Neural progenitor cell (in vitro differentiated cells): ENCODE data around the gene VAV2. TPM values are rescaled to one million over a fixed set of nuclear protein-coding genes. Genes with fewer than 3 reads are reported as not detected.

ENCODE experiments used
- DNase-seq: peaks from one replicate; pipeline ENCODE4 v3.0.0-alpha.2; 2016; ENCODE audit warnings: low spot score
- H2AFZ ChIP-seq: fragments of 200-600 bp; sonication (generic); replicated peaks from 2 replicates; pipeline ENCODE4 v1.6.1; 2016; ENCODE audit warnings: antibody characterized with exemption
- H3F3A ChIP-seq: fragments of 200-600 bp; sonication (generic); 2 replicates; pipeline ENCODE4 v1.6.1; 2016; ENCODE audit warnings: antibody characterized with exemption, low read depth
- H3K27ac ChIP-seq: fragments of 200-600 bp; sonication (generic); 2 replicates; pipeline ENCODE4 v1.5.1; 2016; ENCODE audit warnings: mild to moderate bottlenecking
- H3K27me3 ChIP-seq: fragments of 200-600 bp; sonication (generic); 2 replicates; pipeline ENCODE4 v1.6.1; 2016; ENCODE audit warnings: mild to moderate bottlenecking, moderate library complexity
- H3K36me3 ChIP-seq: fragments of 200-600 bp; sonication (generic); 2 replicates; pipeline ENCODE4 v1.5.1; 2016
- H3K4me1 ChIP-seq: fragments of 200-600 bp; sonication (generic); 2 replicates; pipeline ENCODE4 v1.6.1; 2016; ENCODE audit warnings: mixed run types
- H3K4me2 ChIP-seq: fragments of 200-600 bp; sonication (generic); 2 replicates; pipeline ENCODE4 v1.6.1; 2016
- H3K4me3 ChIP-seq: fragments of 200-600 bp; sonication (generic); 2 replicates; pipeline ENCODE4 v1.5.1; 2016
- H3K79me2 ChIP-seq: fragments of 200-600 bp; sonication (generic); 2 replicates; pipeline ENCODE4 v1.6.1; 2016; ENCODE audit warnings: low read depth
- H3K9ac ChIP-seq: fragments of 200-600 bp; sonication (generic); 2 replicates; pipeline ENCODE4 v1.6.1; 2016
- H3K9me3 ChIP-seq: fragments of 200-600 bp; sonication (generic); 2 replicates; pipeline ENCODE4 v1.5.1; 2016; ENCODE audit warnings: low read depth
- H4K20me1 ChIP-seq: fragments of 200-600 bp; sonication (generic); 2 replicates; pipeline ENCODE4 v1.6.1; 2016; ENCODE audit warnings: low read depth
- H3K27ac Mint-ChIP-seq: 3 replicates; pipeline ENCODE4 v1.8.0; 2021; ENCODE audit warnings: mixed read lengths
- H3K27me3 Mint-ChIP-seq: 2 replicates; pipeline ENCODE4 v1.8.0; 2022; ENCODE audit warnings: low read depth, mild to moderate bottlenecking, inconsistent platforms, moderate library complexity, mixed read lengths; ENCODE audit not compliant: insufficient read depth
- H3K36me3 Mint-ChIP-seq: 3 replicates; pipeline ENCODE4 v1.8.0; 2021; ENCODE audit warnings: mixed read lengths
- H3K4me1 Mint-ChIP-seq: 3 replicates; pipeline ENCODE4 v1.8.0; 2021; ENCODE audit warnings: mixed read lengths
- H3K4me3 Mint-ChIP-seq: 3 replicates; pipeline ENCODE4 v1.8.0; 2021; ENCODE audit warnings: mild to moderate bottlenecking, moderate library complexity, mixed read lengths
- H3K9me3 Mint-ChIP-seq: 3 replicates; pipeline ENCODE4 v1.8.0; 2020; ENCODE audit warnings: mixed read lengths
- EZH2 ChIP-seq: fragments of 200-600 bp; sonication (generic); IDR thresholded peaks from 2 replicates; pipeline ENCODE4 v1.6.1; 2017; ENCODE audit warnings: antibody characterized with exemption, mild to moderate bottlenecking, moderate library complexity
- EZH2phosphoT487 ChIP-seq: fragments of 200-600 bp; sonication (generic); IDR thresholded peaks from 2 replicates; pipeline ENCODE4 v1.6.1; 2017; ENCODE audit warnings: antibody characterized with exemption
- total RNA-seq: library from RNA; depleted of rRNA; stranded (reverse); fragments of >200 nt; gene quantifications from 2 replicates; pipeline ENCODE4 v1.2.3, GENCODE V29; 2015; ENCODE audit warnings: low replicate concordance
- TF ChIP-seq, protein P1 (sequence below): fragments of 200-600 bp; sonication (generic); IDR thresholded peaks from 2 replicates; pipeline ENCODE4 v1.5.1; 2017; ENCODE audit warnings: antibody characterized with exemption, mild to moderate bottlenecking

The VAV2 gene
- total RNA-seq, 1 donor from 2014 or later = 12.9 TPM

GRCh38 chr9:133954862-133955529, 37.1 kb downstream of the VAV2 start:
- Histone ChIP-seq H3K9me3 (no peaks in the 10 kb centered on the region), H2AFZ (no peak overlapping the region), H3F3A (peaks cover 21% of the 10 kb centered on the region), H3K27ac (no peak overlapping the region), H3K4me1 (peaks cover 36% of the 10 kb centered on the region), H3K4me3 (no peak overlapping the region), H3K27me3 (no peaks in the 10 kb centered on the region), H3K36me3 (no peaks in the 10 kb centered on the region), H3K79me2 (peaks cover 77% of the 10 kb centered on the region), H4K20me1 (peaks cover 78% of the 10 kb centered on the region), H3K4me2 (no peak overlapping the region), H3K9ac (no peak overlapping the region)
- Mint-ChIP-seq H3K4me1 (peaks cover 62% of the 10 kb centered on the region), H3K4me3 (peak overlapping the region; percentile 58), H3K9me3 (no peaks in the 10 kb centered on the region), H3K36me3 (no peaks in the 10 kb centered on the region), H3K27ac (peak overlapping the region; percentile 72), H3K27me3 (peaks cover 8% of the 10 kb centered on the region)
- DNase-seq = no peak
- TF ChIP-seq EZH2phosphoT487 = no peak
- no peak for TF ChIP-seq EZH2
- TF ChIP-seq, protein P1, sequence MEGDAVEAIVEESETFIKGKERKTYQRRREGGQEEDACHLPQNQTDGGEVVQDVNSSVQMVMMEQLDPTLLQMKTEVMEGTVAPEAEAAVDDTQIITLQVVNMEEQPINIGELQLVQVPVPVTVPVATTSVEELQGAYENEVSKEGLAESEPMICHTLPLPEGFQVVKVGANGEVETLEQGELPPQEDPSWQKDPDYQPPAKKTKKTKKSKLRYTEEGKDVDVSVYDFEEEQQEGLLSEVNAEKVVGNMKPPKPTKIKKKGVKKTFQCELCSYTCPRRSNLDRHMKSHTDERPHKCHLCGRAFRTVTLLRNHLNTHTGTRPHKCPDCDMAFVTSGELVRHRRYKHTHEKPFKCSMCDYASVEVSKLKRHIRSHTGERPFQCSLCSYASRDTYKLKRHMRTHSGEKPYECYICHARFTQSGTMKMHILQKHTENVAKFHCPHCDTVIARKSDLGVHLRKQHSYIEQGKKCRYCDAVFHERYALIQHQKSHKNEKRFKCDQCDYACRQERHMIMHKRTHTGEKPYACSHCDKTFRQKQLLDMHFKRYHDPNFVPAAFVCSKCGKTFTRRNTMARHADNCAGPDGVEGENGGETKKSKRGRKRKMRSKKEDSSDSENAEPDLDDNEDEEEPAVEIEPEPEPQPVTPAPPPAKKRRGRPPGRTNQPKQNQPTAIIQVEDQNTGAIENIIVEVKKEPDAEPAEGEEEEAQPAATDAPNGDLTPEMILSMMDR = no peak

DNA sequence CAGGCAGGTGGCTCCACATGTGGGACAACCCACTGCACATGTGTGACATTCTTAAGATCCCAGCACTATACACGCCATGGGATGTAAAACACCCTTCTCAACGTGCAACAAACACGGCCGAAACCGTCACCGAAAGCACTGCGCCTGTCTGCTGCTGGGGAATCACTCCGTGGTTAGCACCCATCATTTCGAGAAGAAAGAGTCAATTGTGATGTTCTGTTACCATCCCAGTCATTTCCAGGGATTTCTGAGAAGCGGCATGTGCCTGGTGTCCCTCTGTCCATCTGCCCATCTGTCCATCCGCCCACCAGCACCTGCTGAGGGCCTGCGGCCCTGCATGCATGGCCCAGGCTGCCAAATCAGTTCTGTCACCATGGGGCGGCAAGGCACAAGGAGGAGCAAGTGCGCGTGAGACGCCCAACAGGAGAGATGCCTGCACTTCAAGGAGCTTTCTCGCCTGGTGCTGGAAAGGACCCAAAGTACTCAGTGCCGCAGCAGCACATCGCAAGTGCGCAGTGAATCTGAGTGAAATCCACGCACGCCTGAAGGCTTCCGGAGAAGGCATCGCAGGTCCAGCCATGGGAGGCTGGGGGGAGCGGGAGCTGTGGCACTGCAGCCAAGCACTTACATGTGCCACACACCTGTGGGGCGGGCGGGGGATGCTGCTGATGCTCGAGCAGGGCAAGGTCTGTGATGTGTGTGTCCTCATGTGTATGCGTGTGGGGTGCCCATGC, 38.0 kb downstream of the VAV2 start:
- no peaks in the 10 kb centered on the region for H3K36me3 ChIP-seq
- peaks cover 17% of the 10 kb centered on the region for H3F3A ChIP-seq
- H2AFZ ChIP-seq = no peak overlapping the region
- H3K4me3 Mint-ChIP-seq = peak overlapping the region; percentile 59
- H3K27me3 ChIP-seq = no peaks in the 10 kb centered on the region
- no peak overlapping the region for H3K9ac ChIP-seq
- H3K4me2 ChIP-seq = no peak overlapping the region
- no peaks in the 10 kb centered on the region for H3K9me3 Mint-ChIP-seq
- no peak for DNase-seq
- no peak overlapping the region for H3K4me3 ChIP-seq
- H3K27ac ChIP-seq = no peak overlapping the region
- H4K20me1 ChIP-seq = peaks cover 78% of the 10 kb centered on the region
- peak overlapping the region; percentile 42 for H3K27ac Mint-ChIP-seq
- no peaks in the 10 kb centered on the region for H3K9me3 ChIP-seq
- H3K4me1 Mint-ChIP-seq = peaks cover 60% of the 10 kb centered on the region
- peaks cover 8% of the 10 kb centered on the region for H3K27me3 Mint-ChIP-seq
- TF ChIP-seq EZH2phosphoT487 (no peak), EZH2 (no peak)
- TF ChIP-seq, protein P1 = no peak
- H3K79me2 ChIP-seq = peaks cover 77% of the 10 kb centered on the region
- H3K4me1 ChIP-seq = peaks cover 28% of the 10 kb centered on the region
- no peaks in the 10 kb centered on the region for H3K36me3 Mint-ChIP-seq

GRCh38 chr9:133953621-133953975, 38.5 kb downstream of the VAV2 start:
- H3K36me3 Mint-ChIP-seq = no peaks in the 10 kb centered on the region
- Histone ChIP-seq H3K36me3 (no peaks in the 10 kb centered on the region), H3K4me3 (no peak overlapping the region), H3K9me3 (no peaks in the 10 kb centered on the region), H3K27ac (no peak overlapping the region), H3K4me2 (no peak overlapping the region), H4K20me1 (peaks cover 78% of the 10 kb centered on the region), H3K27me3 (no peaks in the 10 kb centered on the region), H3K79me2 (peaks cover 77% of the 10 kb centered on the region), H3K9ac (no peak overlapping the region), H3K4me1 (peaks cover 22% of the 10 kb centered on the region), H3F3A (peaks cover 17% of the 10 kb centered on the region), H2AFZ (no peak overlapping the region)
- no peaks in the 10 kb centered on the region for H3K9me3 Mint-ChIP-seq
- TF ChIP-seq, protein P1 = no peak
- TF ChIP-seq EZH2 = no peak
- TF ChIP-seq EZH2phosphoT487 = no peak
- DNase-seq = no peak
- H3K27ac Mint-ChIP-seq = no peak overlapping the region
- no peak overlapping the region for H3K4me3 Mint-ChIP-seq
- peaks cover 8% of the 10 kb centered on the region for H3K27me3 Mint-ChIP-seq
- peaks cover 55% of the 10 kb centered on the region for H3K4me1 Mint-ChIP-seq
